ENCODE measurements around the gene PDIK1L.

PDIK1L gene

GRCh38 chr1:26158271-26158907 lies 46.8 kb downstream of the PDIK1L start:
- DNase-seq = peak; percentile 58

GRCh38 chr1:26158908-26159742 lies 47.5 kb downstream of the PDIK1L start, which contains the start of gene FAM110D:
FAM110D (plus strand) TSS chr1:26159079; CDS start chr1:26161292, 2,213 bp downstream.
- DNase-seq = peak; percentile 41

GRCh38 chr1:26159743-26160039 lies 48.1 kb downstream of the PDIK1L start:
- no peak for DNase-seq

GRCh38 chr1:26160527-26161414 lies 49.1 kb downstream of the PDIK1L start:
- DNase-seq = no peak

GRCh38 chr1:26161415-26162219 lies 50.0 kb downstream of the PDIK1L start:
- DNase-seq = peak; percentile 73

GRCh38 chr1:26162220-26162709 lies 50.6 kb downstream of the PDIK1L start:
- no peak for DNase-seq

- DNase-seq = no peak
These were observed 52.0 kb downstream of the PDIK1L start for GRCh38 chr1:26163684-26164035.

- DNase-seq = peak; percentile 82
These were observed 52.6 kb downstream of the PDIK1L start for GRCh38 chr1:26164036-26164860.

GRCh38 chr1:26164861-26165842 lies 53.5 kb downstream of the PDIK1L start:
- no peak for DNase-seq

GRCh38 chr1:26166719-26167281 lies 55.2 kb downstream of the PDIK1L start:
- no peak for DNase-seq

- DNase-seq = no peak
These were observed 57.0 kb downstream of the PDIK1L start, which contains the start of gene C1orf232 for GRCh38 chr1:26168410-26169197. C1orf232 (minus strand) TSS chr1:26168963; CDS start chr1:26168499, 464 bp downstream.

GRCh38 chr1:26169198-26169554 lies 57.6 kb downstream of the PDIK1L start:
- no peak for DNase-seq

GRCh38 chr1:26169669-26170471 lies 58.2 kb downstream of the PDIK1L start, which contains the start of gene ZNF593:
ZNF593 (plus strand) TSS chr1:26169908; CDS start chr1:26169984, 76 bp downstream.
- peak; percentile 95 for DNase-seq

GRCh38 chr1:26170472-26170821 lies 58.8 kb downstream of the PDIK1L start:
- no peak for DNase-seq

- no peak for DNase-seq
These were observed 59.8 kb downstream of the PDIK1L start, which contains the start of gene ZNF593OS for GRCh38 chr1:26171084-26172072. ZNF593OS (minus strand) TSS chr1:26171832; CDS start chr1:26171661, 171 bp downstream.
